Astrocyte of the cerebellum (primary cell): ENCODE data around the gene LSM7.
"Not testable (repeated sequence)": the region's sequence is repeated elsewhere in the genome, so short reads cannot be mapped to it uniquely, and the experiment has no call there.

ENCODE experiments used
- DNase-seq: peaks from one replicate; pipeline ENCODE4 v3.0.0-alpha.2; 2011; ENCODE audit warnings: low read depth
- H3K4me3 ChIP-seq: 2 replicates; pipeline ENCODE4 v1.5.1; 2011; ENCODE audit warnings: mild to moderate bottlenecking, low read depth, low read length, moderate library complexity
- CTCF ChIP-seq: IDR thresholded peaks from 2 replicates; pipeline ENCODE4 v1.5.1; 2012; ENCODE audit warnings: low read length, low read depth, moderate library complexity, mild to moderate bottlenecking; ENCODE audit errors: missing control alignments
- in situ Hi-C: cut with HindIII; loops from 2 replicates; pipeline ENCODE4 v1.10.0; 2017; ENCODE audit warnings: low sequenced_read_pairs

LSM7 gene

GRCh38 chr19:2354670-2355069 is 26.3 kb upstream of the LSM7 start:
- DNase-seq, result no peak
- in situ Hi-C loops, result no loop called here
- H3K4me3 ChIP-seq, result no peak overlapping the region

GRCh38 chr19:2353887-2354592 is 25.7 kb upstream of the LSM7 start:
- in situ Hi-C loops, result no loop called here
- DNase-seq, result no peak
- no peak for TF ChIP-seq CTCF
- no peak overlapping the region for H3K4me3 ChIP-seq

More at GRCh38 chr19:2354670-2355069, 26.3 kb upstream of the LSM7 start:
- no peak for TF ChIP-seq CTCF

- H3K4me3 ChIP-seq, result no peak overlapping the region
- no peak for DNase-seq
- in situ Hi-C loops, result no loop called here
- no peak for TF ChIP-seq CTCF
These were observed 24.9 kb upstream of the LSM7 start for GRCh38 chr19:2353159-2353886.

- no peak for DNase-seq
- in situ Hi-C loops, result no loop called here
- no peak overlapping the region for H3K4me3 ChIP-seq
- TF ChIP-seq CTCF, result no peak
These were observed 23.7 kb upstream of the LSM7 start for GRCh38 chr19:2352121-2352520.

GRCh38 chr19:2351591-2351990 is 23.2 kb upstream of the LSM7 start:
- no peak overlapping the region for H3K4me3 ChIP-seq
- TF ChIP-seq CTCF, result no peak
- no peak for DNase-seq
- in situ Hi-C loops, result no loop called here

GRCh38 chr19:2350656-2351055 is 22.3 kb upstream of the LSM7 start:
- in situ Hi-C loops, result no loop called here

GRCh38 chr19:2349818-2350217 is 21.4 kb upstream of the LSM7 start:
- H3K4me3 ChIP-seq, DNase-seq, in situ Hi-C loops: not testable (repeated sequence)

More at GRCh38 chr19:2350656-2351055, 22.3 kb upstream of the LSM7 start:
- TF ChIP-seq CTCF, result no peak
- no peak overlapping the region for H3K4me3 ChIP-seq
- no peak for DNase-seq
